IMR-90 (cell line): ENCODE data around the gene ZNF607. TPM values are rescaled to one million over a fixed set of nuclear protein-coding genes. Genes with fewer than 3 reads are reported as not detected.

ENCODE experiments used
- ATAC-seq: fragments of 200-7000 bp; cut with Tn5 transposase; 2 replicates; pipeline ENCODE4 v1.9.1; 2020; ENCODE audit warnings: low read depth, mild to moderate bottlenecking, moderate library complexity
- BruUV-seq: library from RNA; stranded (reverse); fragments of 400-500 nt; replicated peaks from 2 replicates; lab custom pipeline; 2021; lab: Mats Ljungman, UMichigan
- CTCF ChIA-PET: fragments of 300-600 bp; formaldehyde crosslinking; extraction: SDS; loops from one replicate; lab custom pipeline; 2021; ENCODE audit warnings: antibody characterized with exemption; lab: Yijun Ruan, JAX
- POLR2A ChIA-PET: fragments of 300-600 bp; sonication (Branson Sonifier 250); formaldehyde crosslinking; loops from one replicate; lab custom pipeline; 2022; ENCODE audit warnings: antibody characterized with exemption; ENCODE audit not compliant: unreplicated experiment; lab: Charles Lee
- DNase-seq: peaks from one replicate; pipeline ENCODE4 v3.0.0; 2013
- H2AFZ ChIP-seq: replicated peaks from 2 replicates; pipeline ENCODE3; 2013; ENCODE audit warnings: low read length, mild to moderate bottlenecking; ENCODE audit not compliant: poor library complexity
- H2AK5ac ChIP-seq: 2 replicates; pipeline ENCODE4 v1.6.1; 2013; ENCODE audit warnings: low read depth, low read length, inconsistent platforms
- H2AK9ac ChIP-seq: replicated peaks from 2 replicates; pipeline ENCODE3; 2013; ENCODE audit warnings: mild to moderate bottlenecking, low read depth, low read length, moderate library complexity; ENCODE audit not compliant: poor library complexity
- H2BK120ac ChIP-seq: 2 replicates; pipeline ENCODE4 v1.6.1; 2013; ENCODE audit warnings: low read depth, low read length, inconsistent platforms
- H2BK15ac ChIP-seq: 3 replicates; pipeline ENCODE4 v1.6.1; 2013; ENCODE audit warnings: low read depth, low read length, inconsistent platforms
- H2BK20ac ChIP-seq: 2 replicates; pipeline ENCODE4 v1.6.1; 2013; ENCODE audit warnings: low read depth, mild to moderate bottlenecking, inconsistent platforms, low read length, moderate library complexity
- H2BK5ac ChIP-seq: 2 replicates; pipeline ENCODE4 v1.6.1; 2013; ENCODE audit warnings: mild to moderate bottlenecking, low read depth, low read length, inconsistent platforms; ENCODE audit not compliant: poor library complexity, severe bottlenecking
- H3K14ac ChIP-seq: replicated peaks from 2 replicates; pipeline ENCODE4 v1.6.1; 2013; ENCODE audit warnings: low read depth, low read length, inconsistent platforms
- H3K18ac ChIP-seq: 2 replicates; pipeline ENCODE4 v1.6.1; 2013; ENCODE audit warnings: low read depth, low read length, control low read depth
- H3K23ac ChIP-seq: 2 replicates; pipeline ENCODE4 v1.6.1; 2013; ENCODE audit warnings: low read depth, low read length, inconsistent platforms
- H3K27ac ChIP-seq: 2 replicates; pipeline ENCODE4 v1.5.1; 2013; ENCODE audit warnings: mild to moderate bottlenecking, control low read depth, low read length; ENCODE audit not compliant: insufficient read depth
- H3K27me3 ChIP-seq: 2 replicates; pipeline ENCODE4 v1.6.1; 2013; ENCODE audit warnings: low read length; ENCODE audit not compliant: control insufficient read depth, insufficient read depth
- H3K36me3 ChIP-seq: 2 replicates; pipeline ENCODE4 v1.6.1; 2013; ENCODE audit warnings: low read length, mixed read lengths; ENCODE audit not compliant: control insufficient read depth, insufficient read depth
- H3K4ac ChIP-seq: 2 replicates; pipeline ENCODE4 v1.6.1; 2013; ENCODE audit warnings: low read depth, low read length, inconsistent platforms
- H3K4me1 ChIP-seq: 2 replicates; pipeline ENCODE4 v1.6.1; 2013; ENCODE audit warnings: low read length, mixed read lengths; ENCODE audit not compliant: control insufficient read depth, insufficient read depth
- H3K4me2 ChIP-seq: 2 replicates; pipeline ENCODE4 v1.6.1; 2013; ENCODE audit warnings: low read depth, mild to moderate bottlenecking, control low read depth, low read length, moderate library complexity
- H3K4me3 ChIP-seq: 2 replicates; pipeline ENCODE4 v1.5.1; 2013; ENCODE audit warnings: low read depth, mild to moderate bottlenecking, control low read depth, low read length, moderate library complexity; ENCODE audit not compliant: insufficient read depth
- H3K56ac ChIP-seq: 2 replicates; pipeline ENCODE4 v1.6.1; 2013; ENCODE audit warnings: low read length, inconsistent platforms; ENCODE audit not compliant: insufficient read depth; ENCODE audit errors: extremely low read depth
- H3K79me1 ChIP-seq, 2 experiments: 2 replicates each; pipeline ENCODE4 v1.6.1; 2013; ENCODE audit warnings: low read length in 2 of 2, inconsistent platforms in 1 of 2, low read depth in 1 of 2
- H3K9ac ChIP-seq: 2 replicates; pipeline ENCODE4 v1.6.1; 2013; ENCODE audit warnings: low read depth, low read length, control low read depth
- H3K9me1 ChIP-seq: 2 replicates; pipeline ENCODE4 v1.6.1; 2013; ENCODE audit warnings: low read length, inconsistent platforms; ENCODE audit not compliant: insufficient read depth
- H3K9me3 ChIP-seq: 2 replicates; pipeline ENCODE4 v1.6.1; 2013; ENCODE audit warnings: low read length; ENCODE audit not compliant: control insufficient read depth, insufficient read depth
- H4K20me1 ChIP-seq: 2 replicates; pipeline ENCODE4 v1.6.1; 2013; ENCODE audit warnings: low read length, inconsistent platforms; ENCODE audit not compliant: insufficient read depth
- H4K5ac ChIP-seq: 2 replicates; pipeline ENCODE4 v1.6.1; 2013; ENCODE audit warnings: mild to moderate bottlenecking, low read depth, low read length, control low read depth
- H4K8ac ChIP-seq, 2 experiments: 2 replicates each; pipeline ENCODE4 v1.6.1; 2013; ENCODE audit warnings: low read depth in 2 of 2, low read length in 2 of 2, control low read depth in 1 of 2, inconsistent platforms in 1 of 2
- H4K91ac ChIP-seq: 2 replicates; pipeline ENCODE4 v1.6.1; 2013; ENCODE audit warnings: low read depth, low read length, inconsistent platforms; ENCODE audit not compliant: insufficient read depth
- BHLHE40 ChIP-seq: fragments of 150-350 bp; IDR thresholded peaks from 2 replicates; pipeline ENCODE4 v1.6.1; 2016; ENCODE audit warnings: mild to moderate bottlenecking, low read depth, low read length
- CEBPB ChIP-seq: IDR thresholded peaks from 2 replicates; pipeline ENCODE4 v1.6.1; 2012; ENCODE audit warnings: low read depth, low read length, improper control_type of control experiment
- CHD1 ChIP-seq: IDR thresholded peaks from 2 replicates; pipeline ENCODE4 v1.6.1; 2012; ENCODE audit warnings: low read depth, low read length, improper control_type of control experiment
- CTCF ChIP-seq: conservative IDR thresholded peaks from 2 replicates; pipeline ENCODE4 v1.5.1; 2012; ENCODE audit warnings: mild to moderate bottlenecking, low read depth, low read length, improper control_type of control experiment
- ELK1 ChIP-seq: fragments of 150-350 bp; IDR thresholded peaks from 2 replicates; pipeline ENCODE4 v1.6.1; 2016; ENCODE audit warnings: low read depth, mild to moderate bottlenecking, low read length, moderate library complexity, borderline replicate concordance
- FOS ChIP-seq: fragments of 150-350 bp; IDR thresholded peaks from 2 replicates; pipeline ENCODE4 v1.6.1; 2016; ENCODE audit warnings: low read depth, low read length
- MAFK ChIP-seq: IDR thresholded peaks from 2 replicates; pipeline ENCODE4 v1.6.1; 2012; ENCODE audit warnings: low read depth, low read length, improper control_type of control experiment
- MAZ ChIP-seq: IDR thresholded peaks from 2 replicates; pipeline ENCODE4 v1.6.1; 2012; ENCODE audit warnings: low read depth, mild to moderate bottlenecking, low read length, improper control_type of control experiment, moderate library complexity, borderline replicate concordance
- MXI1 ChIP-seq: IDR thresholded peaks from 2 replicates; pipeline ENCODE4 v1.6.1; 2012; ENCODE audit warnings: low read depth, mild to moderate bottlenecking, low read length, moderate library complexity, borderline replicate concordance
- NFE2L2 ChIP-seq: fragments of 150-350 bp; IDR thresholded peaks from 2 replicates; pipeline ENCODE4 v1.6.1; 2016; ENCODE audit warnings: low read depth, mild to moderate bottlenecking, low read length
- POLR2A ChIP-seq: IDR thresholded peaks from 2 replicates; pipeline ENCODE4 v1.6.1; 2012; ENCODE audit warnings: mild to moderate bottlenecking, low read depth, low read length
- RAD21 ChIP-seq: IDR thresholded peaks from 2 replicates; pipeline ENCODE4 v1.6.1; 2012; ENCODE audit warnings: low read length, improper control_type of control experiment
- RCOR1 ChIP-seq: IDR thresholded peaks from 2 replicates; pipeline ENCODE4 v1.6.1; 2012; ENCODE audit warnings: mild to moderate bottlenecking, low read length, improper control_type of control experiment; ENCODE audit not compliant: insufficient replicate concordance
- RFX5 ChIP-seq: IDR thresholded peaks from 2 replicates; pipeline ENCODE4 v1.8.0; 2012; ENCODE audit warnings: low read depth, mild to moderate bottlenecking, low read length, moderate library complexity
- SMC3 ChIP-seq: fragments of 150-350 bp; IDR thresholded peaks from 2 replicates; pipeline ENCODE4 v1.6.1; 2016; ENCODE audit warnings: low read depth, mild to moderate bottlenecking, antibody characterized with exemption, low read length, moderate library complexity
- USF2 ChIP-seq: fragments of 150-350 bp; IDR thresholded peaks from 2 replicates; pipeline ENCODE4 v1.6.1; 2017; ENCODE audit warnings: mild to moderate bottlenecking, antibody characterized with exemption, low read length, low read depth
- WGBS, 2 experiments: methylation state at CpG; one replicate each; pipeline versions ENCODE4 v1.1.5 to v1.1.7; 2013; ENCODE audit warnings: missing lambda C conversion rate in 2 of 2; ENCODE audit not compliant: insufficient read length in 1 of 2; ENCODE audit errors: extremely low coverage in 2 of 2; 5-methylcytosine and 5-hydroxymethylcytosine counted together
- dilution Hi-C: fragments of 300-500 bp; cut with HindIII; formaldehyde crosslinking; loops from one replicate; pipeline ENCODE4 v1.14.3; 2018; ENCODE audit warnings: low sequenced_read_pairs; ENCODE audit not compliant: unreplicated experiment
- in situ Hi-C: fragments of 300-500 bp; cut with MboI; formaldehyde crosslinking; loops from 3 replicates; pipeline ENCODE4 v1.14.3; 2019; ENCODE audit warnings: low sequenced_read_pairs, inconsistent platforms, mixed read lengths
- intact Hi-C: fragments of 100-400 bp; cut with micrococcal nuclease; formaldehyde crosslinking; loops from 2 replicates; pipeline ENCODE4 v1.10.0; 2022
- polyA plus RNA-seq, 3 experiments: library from polyadenylated mRNA; depleted of rRNA; stranded (reverse); fragments of >200 nt; gene quantifications; 2 replicates each; pipeline ENCODE4 v1.2.3, GENCODE V29; 2012; ENCODE audit warnings: low replicate concordance in 1 of 3
- total RNA-seq: library from RNA; depleted of rRNA; stranded (reverse); fragments of >200 nt; gene quantifications from 2 replicates; pipeline ENCODE4 v1.2.3, GENCODE V29; 2012

Gene ZNF607
- total and polyA plus RNA-seq, 2 of the 4 experiments (the other 2 are of a cell fraction) = 1.2 to 2.7 TPM

- Histone ChIP-seq H4K5ac (no peak overlapping the region), H4K8ac (no peak overlapping the region), H3K9ac (peak overlapping the region; percentile 64; the same call in 1 of the 2 replicates), H4K20me1 (no peaks in the 10 kb centered on the region), H3K4me3 (peak overlapping the region; percentile 81; the same call in 1 of the 2 replicates), H3K56ac (no peak overlapping the region), H2AK5ac (no peak overlapping the region), H3K9me3 (no peaks in the 10 kb centered on the region), H2AK9ac (no peak overlapping the region), H3K9me1 (no peaks in the 10 kb centered on the region), H3K27ac (no peak overlapping the region), H3K4me1 (peaks cover 5% of the 10 kb centered on the region; the same call in 1 of the 2 replicates), H2BK5ac (no peak overlapping the region), H3K14ac (no peak overlapping the region), H3K23ac (0 out of 2 replicates have a peak overlapping the region, but pooled peaks have one; percentile 29), H2AFZ (no peak overlapping the region), H3K4ac (no peak overlapping the region), H2BK120ac (no peak overlapping the region), H2BK15ac (no peak overlapping the region), H3K36me3 (0 out of 2 replicates have a peak, but pooled peaks cover 1% of the 10 kb centered on the region), H2BK20ac (no peak overlapping the region), H3K18ac (no peak overlapping the region), H3K79me1 (peaks cover 8 to 11% of the 10 kb centered on the region in 2 experiments), H3K4me2 (peak overlapping the region; percentile 88), H3K27me3 (no peaks in the 10 kb centered on the region), H4K91ac (no peak overlapping the region)
- no peak for TF ChIP-seq CTCF
- TF ChIP-seq CEBPB = no peak
- TF ChIP-seq FOS = no peak
- TF ChIP-seq ELK1 = no peak
- TF ChIP-seq NFE2L2 = no peak
- no peak for TF ChIP-seq RAD21
- TF ChIP-seq MAZ = no peak
- no peak for TF ChIP-seq USF2
- no peak for TF ChIP-seq MAFK
- no peak for TF ChIP-seq POLR2A
- no peak for TF ChIP-seq CHD1
- TF ChIP-seq SMC3 = no peak
- no peak for TF ChIP-seq BHLHE40
- TF ChIP-seq RFX5 = no peak
- no peak for TF ChIP-seq RCOR1
- no peak for TF ChIP-seq MXI1
- ATAC-seq (no peak), DNase-seq (no peak)
- POLR2A ChIA-PET = no interaction called here
- WGBS, 2 experiments = 37% methylated on average over 5 of the region's 10 CpGs; no CpG with 5 or more reads in 1 of the 2 experiments
- dilution Hi-C loops = no loop called here
- no TSS peak for BruUV-seq
- in situ Hi-C loops = no loop called here
- CTCF ChIA-PET = no interaction called here
- intact Hi-C loops = no loop called here
Measured at GRCh38 chr19:37718304-37718703, 1.3 kb downstream of the ZNF607 start.
